HEK293 (cell line): ENCODE results near the gene ERFE.

Source experiments
- CTCF ChIA-PET: fragments of 350-600 bp; formaldehyde crosslinking; extraction: SDS; loops from one replicate; lab custom pipeline; 2021; ENCODE audit warnings: antibody characterized with exemption; lab: Yijun Ruan, JAX
- POLR2A ChIA-PET: fragments of 300-600 bp; formaldehyde crosslinking; extraction: SDS; loops from one replicate; lab custom pipeline; 2020; ENCODE audit warnings: antibody characterized with exemption, inconsistent platforms; lab: Yijun Ruan, JAX
- H3K27ac ChIP-seq: fragments of 200-500 bp; sonication (Bioruptor generic); 2 replicates; pipeline ENCODE4 v1.5.1; 2014; ENCODE audit warnings: low read depth, low read length, control low read depth, inconsistent platforms; ENCODE audit errors: extremely low read depth
- H3K36me3 ChIP-seq, 2 experiments: fragments of 200-500 bp in 1 of 2; sonication (Bioruptor generic) in 1 of 2; 1 replicate in 1 of 2; 2 replicates in 1 of 2; pipeline ENCODE4 v1.5.1; 2014 to 2017; ENCODE audit warnings: inconsistent platforms in 2 of 2, low read length in 2 of 2; ENCODE audit not compliant: control insufficient read depth in 2 of 2, insufficient read depth in 1 of 2
- H3K4me1 ChIP-seq: fragments of 200-500 bp; sonication (Bioruptor generic); 2 replicates; pipeline ENCODE4 v1.5.1; 2014; ENCODE audit warnings: mild to moderate bottlenecking, low read length, inconsistent platforms; ENCODE audit not compliant: control insufficient read depth, insufficient read depth
- H3K4me3 ChIP-seq: 2 replicates; pipeline ENCODE4 v1.5.1; 2011; ENCODE audit warnings: low read depth, mild to moderate bottlenecking, control low read depth, low read length, moderate library complexity
- H3K9me3 ChIP-seq: fragments of 200-500 bp; sonication (Bioruptor generic); 2 replicates; pipeline ENCODE4 v1.5.1; 2014; ENCODE audit warnings: low read depth, low read length, inconsistent platforms; ENCODE audit not compliant: control insufficient read depth, insufficient read depth
- HOXC10 ChIP-seq: sonication (generic); formaldehyde crosslinking; IDR thresholded peaks from 2 replicates; pipeline ENCODE4 v1.8.1; 2023; ENCODE audit warnings: mild to moderate bottlenecking, missing genetic modification reagents
- KLF1 ChIP-seq: fragments of 450-650 bp; formaldehyde crosslinking; IDR thresholded peaks from 2 replicates; pipeline ENCODE4 v1.5.1; 2016; ENCODE audit warnings: missing biosample characterization, missing genetic modification characterization
- KLF16 ChIP-seq: fragments of 450-650 bp; formaldehyde crosslinking; IDR thresholded peaks from 2 replicates; pipeline ENCODE4 v1.5.1; 2017; ENCODE audit warnings: missing biosample characterization, missing genetic modification characterization
- MZF1 ChIP-seq: fragments of 450-650 bp; formaldehyde crosslinking; IDR thresholded peaks from 2 replicates; pipeline ENCODE4 v1.5.1; 2017; ENCODE audit warnings: missing biosample characterization, missing genetic modification characterization, borderline replicate concordance
- OSR2 ChIP-seq: fragments of 450-650 bp; formaldehyde crosslinking; IDR thresholded peaks from 2 replicates; pipeline ENCODE4 v1.5.1; 2016; ENCODE audit warnings: missing biosample characterization, missing genetic modification characterization
- PRDM1 ChIP-seq: fragments of 450-650 bp; formaldehyde crosslinking; IDR thresholded peaks from 2 replicates; pipeline ENCODE4; 2016; ENCODE audit warnings: missing biosample characterization, missing genetic modification characterization
- SP7 ChIP-seq: fragments of 450-650 bp; formaldehyde crosslinking; IDR thresholded peaks from 2 replicates; pipeline ENCODE4 v1.5.1; 2016; ENCODE audit warnings: missing biosample characterization, missing genetic modification characterization
- ZBTB20 ChIP-seq: fragments of 450-650 bp; formaldehyde crosslinking; IDR thresholded peaks from 2 replicates; pipeline ENCODE4 v1.5.1; 2016; ENCODE audit warnings: missing biosample characterization, missing genetic modification characterization
- ZBTB7A ChIP-seq: fragments of 450-650 bp; formaldehyde crosslinking; IDR thresholded peaks from 2 replicates; pipeline ENCODE4 v1.5.1; 2016; ENCODE audit warnings: low read depth, missing biosample characterization, missing genetic modification characterization
- ZNF114 ChIP-seq: fragments of 450-650 bp; formaldehyde crosslinking; IDR thresholded peaks from 2 replicates; pipeline ENCODE4 v1.5.0; 2017; ENCODE audit warnings: missing biosample characterization, missing genetic modification characterization
- ZNF146 ChIP-seq: fragments of 450-650 bp; formaldehyde crosslinking; IDR thresholded peaks from 2 replicates; pipeline ENCODE4 v1.5.1; 2016; ENCODE audit warnings: missing biosample characterization, missing genetic modification characterization
- ZNF2 ChIP-seq: fragments of 450-650 bp; formaldehyde crosslinking; IDR thresholded peaks from 2 replicates; pipeline ENCODE4 v1.5.1; 2016; ENCODE audit warnings: missing biosample characterization, missing genetic modification characterization
- ZNF221 ChIP-seq: fragments of 450-650 bp; formaldehyde crosslinking; IDR thresholded peaks from 2 replicates; pipeline ENCODE4 v1.5.1; 2017; ENCODE audit warnings: missing biosample characterization, missing genetic modification characterization, borderline replicate concordance
- ZNF335 ChIP-seq: fragments of 450-650 bp; formaldehyde crosslinking; conservative IDR thresholded peaks from 2 replicates; pipeline ENCODE4 v1.5.1; 2016; ENCODE audit warnings: missing biosample characterization, missing genetic modification characterization
- ZNF426 ChIP-seq: fragments of 450-650 bp; formaldehyde crosslinking; IDR thresholded peaks from 2 replicates; pipeline ENCODE4 v1.5.1; 2017; ENCODE audit warnings: missing biosample characterization, missing genetic modification characterization, mild to moderate bottlenecking, inconsistent platforms, moderate library complexity
- ZNF521 ChIP-seq: fragments of 450-650 bp; formaldehyde crosslinking; IDR thresholded peaks from 2 replicates; pipeline ENCODE4 v1.5.1; 2017; ENCODE audit warnings: missing biosample characterization, mild to moderate bottlenecking, missing genetic modification characterization
- ZNF555 ChIP-seq: fragments of 450-650 bp; formaldehyde crosslinking; conservative IDR thresholded peaks from 2 replicates; pipeline ENCODE4 v1.5.1; 2017; ENCODE audit warnings: missing biosample characterization, mild to moderate bottlenecking, missing genetic modification characterization, inconsistent platforms
- ZNF596 ChIP-seq: fragments of 450-650 bp; IDR thresholded peaks from 2 replicates; pipeline ENCODE4 v1.5.0; 2018; ENCODE audit warnings: missing biosample characterization, mild to moderate bottlenecking, missing genetic modification characterization, moderate library complexity
- ZSCAN30 ChIP-seq: fragments of 450-650 bp; IDR thresholded peaks from 2 replicates; pipeline ENCODE4 v1.5.1; 2018; ENCODE audit warnings: missing biosample characterization, mild to moderate bottlenecking, missing genetic modification characterization, moderate library complexity
- ZSCAN4 ChIP-seq: fragments of 450-650 bp; formaldehyde crosslinking; IDR thresholded peaks from 2 replicates; pipeline ENCODE4 v1.5.1; 2017; ENCODE audit warnings: missing biosample characterization, missing genetic modification characterization
- TF ChIP-seq, protein P1 (sequence below): fragments of 450-650 bp; IDR thresholded peaks from 2 replicates; pipeline ENCODE4 v1.5.1; 2018; ENCODE audit warnings: missing biosample characterization, missing genetic modification characterization
- TF ChIP-seq, protein P2 (sequence below): fragments of 450-650 bp; formaldehyde crosslinking; IDR thresholded peaks from 2 replicates; pipeline ENCODE4 v1.5.1; 2016; ENCODE audit warnings: missing biosample characterization, missing genetic modification characterization

ERFE gene

GRCh38 chr2:238126775-238127164 is 32.0 kb upstream of the ERFE start:
- Histone ChIP-seq H3K9me3 (no peaks in the 10 kb centered on the region), H3K36me3 (no peaks in the 10 kb centered on the region), H3K4me1 (no peaks in the 10 kb centered on the region), H3K4me3 (no peak overlapping the region), H3K27ac (no peak overlapping the region)
- TF ChIP-seq ZSCAN30, result no peak
- TF ChIP-seq, protein P1, sequence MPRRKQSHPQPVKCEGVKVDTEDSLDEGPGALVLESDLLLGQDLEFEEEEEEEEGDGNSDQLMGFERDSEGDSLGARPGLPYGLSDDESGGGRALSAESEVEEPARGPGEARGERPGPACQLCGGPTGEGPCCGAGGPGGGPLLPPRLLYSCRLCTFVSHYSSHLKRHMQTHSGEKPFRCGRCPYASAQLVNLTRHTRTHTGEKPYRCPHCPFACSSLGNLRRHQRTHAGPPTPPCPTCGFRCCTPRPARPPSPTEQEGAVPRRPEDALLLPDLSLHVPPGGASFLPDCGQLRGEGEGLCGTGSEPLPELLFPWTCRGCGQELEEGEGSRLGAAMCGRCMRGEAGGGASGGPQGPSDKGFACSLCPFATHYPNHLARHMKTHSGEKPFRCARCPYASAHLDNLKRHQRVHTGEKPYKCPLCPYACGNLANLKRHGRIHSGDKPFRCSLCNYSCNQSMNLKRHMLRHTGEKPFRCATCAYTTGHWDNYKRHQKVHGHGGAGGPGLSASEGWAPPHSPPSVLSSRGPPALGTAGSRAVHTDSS (tag by site-specific recombination), result no peak
- no peak for TF ChIP-seq ZNF221 (tag by site-specific recombination)
- TF ChIP-seq ZNF114, result peak; percentile 32; the same call in 1 of the 2 replicates
- no peak for TF ChIP-seq HOXC10 (CRISPR knock-in tag)
- no peak for TF ChIP-seq ZSCAN4 (tag by site-specific recombination)
- no peak for TF ChIP-seq PRDM1
- no peak for TF ChIP-seq SP7 (tag by site-specific recombination)
- no peak for TF ChIP-seq ZNF426 (tag by site-specific recombination)
- TF ChIP-seq ZNF2 (tag by site-specific recombination), result 0 out of 2 replicates have a peak, but pooled peaks have one; percentile 30
- no peak for TF ChIP-seq ZBTB7A (tag by site-specific recombination)
- 0 out of 2 replicates have a peak, but pooled peaks have one; percentile 15 for TF ChIP-seq ZNF521 (tag by site-specific recombination)
- no peak for TF ChIP-seq ZNF555 (tag by site-specific recombination)
- no peak for TF ChIP-seq KLF16 (tag by site-specific recombination)
- TF ChIP-seq ZNF596 (tag by site-specific recombination), result no peak
- peak; percentile 34; the same call in 1 of the 2 replicates for TF ChIP-seq ZNF335 (tag by site-specific recombination)
- no peak for TF ChIP-seq MZF1 (tag by site-specific recombination)
- ChIA-PET POLR2A (no interaction called here), CTCF (no interaction called here)

- Histone ChIP-seq H3K4me3 (no peak overlapping the region), H3K36me3 (no peaks in the 10 kb centered on the region), H3K27ac (no peak overlapping the region), H3K4me1 (no peaks in the 10 kb centered on the region), H3K9me3 (no peaks in the 10 kb centered on the region)
- TF ChIP-seq OSR2 (tag by site-specific recombination), result no peak
- TF ChIP-seq ZNF335 (tag by site-specific recombination), result 0 out of 2 replicates have a peak, but pooled peaks have one; percentile 7
- CTCF ChIA-PET, result no interaction called here
- POLR2A ChIA-PET, result no interaction called here
Observed at GRCh38 chr2:238127165-238128060, 31.4 kb upstream of the ERFE start.

- H3K27ac ChIP-seq, result no peak overlapping the region
- H3K4me3 ChIP-seq, result no peak overlapping the region
- CTCF ChIA-PET, result no interaction called here
- no peaks in the 10 kb centered on the region for H3K36me3 ChIP-seq
- TF ChIP-seq ZNF146 (tag by site-specific recombination) (no peak), KLF1 (tag by site-specific recombination) (no peak), ZBTB20 (tag by site-specific recombination) (no peak)
- TF ChIP-seq, protein P2, sequence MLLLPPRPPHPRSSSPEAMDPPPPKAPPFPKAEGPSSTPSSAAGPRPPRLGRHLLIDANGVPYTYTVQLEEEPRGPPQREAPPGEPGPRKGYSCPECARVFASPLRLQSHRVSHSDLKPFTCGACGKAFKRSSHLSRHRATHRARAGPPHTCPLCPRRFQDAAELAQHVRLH (tag by site-specific recombination), result no peak
- POLR2A ChIA-PET, result no interaction called here
- no peaks in the 10 kb centered on the region for H3K9me3 ChIP-seq
- H3K4me1 ChIP-seq, result no peaks in the 10 kb centered on the region
Observed at GRCh38 chr2:238128061-238128440, 30.7 kb upstream of the ERFE start.
